NCI-H748 (cell line): ENCODE data around the gene TTYH3.

Experiments
- DNase-seq: peaks from one replicate; lab custom pipeline; 2025; ENCODE audit not compliant: unreplicated experiment; lab: John Stamatoyannopoulos, UW

TTYH3 gene

DNA sequence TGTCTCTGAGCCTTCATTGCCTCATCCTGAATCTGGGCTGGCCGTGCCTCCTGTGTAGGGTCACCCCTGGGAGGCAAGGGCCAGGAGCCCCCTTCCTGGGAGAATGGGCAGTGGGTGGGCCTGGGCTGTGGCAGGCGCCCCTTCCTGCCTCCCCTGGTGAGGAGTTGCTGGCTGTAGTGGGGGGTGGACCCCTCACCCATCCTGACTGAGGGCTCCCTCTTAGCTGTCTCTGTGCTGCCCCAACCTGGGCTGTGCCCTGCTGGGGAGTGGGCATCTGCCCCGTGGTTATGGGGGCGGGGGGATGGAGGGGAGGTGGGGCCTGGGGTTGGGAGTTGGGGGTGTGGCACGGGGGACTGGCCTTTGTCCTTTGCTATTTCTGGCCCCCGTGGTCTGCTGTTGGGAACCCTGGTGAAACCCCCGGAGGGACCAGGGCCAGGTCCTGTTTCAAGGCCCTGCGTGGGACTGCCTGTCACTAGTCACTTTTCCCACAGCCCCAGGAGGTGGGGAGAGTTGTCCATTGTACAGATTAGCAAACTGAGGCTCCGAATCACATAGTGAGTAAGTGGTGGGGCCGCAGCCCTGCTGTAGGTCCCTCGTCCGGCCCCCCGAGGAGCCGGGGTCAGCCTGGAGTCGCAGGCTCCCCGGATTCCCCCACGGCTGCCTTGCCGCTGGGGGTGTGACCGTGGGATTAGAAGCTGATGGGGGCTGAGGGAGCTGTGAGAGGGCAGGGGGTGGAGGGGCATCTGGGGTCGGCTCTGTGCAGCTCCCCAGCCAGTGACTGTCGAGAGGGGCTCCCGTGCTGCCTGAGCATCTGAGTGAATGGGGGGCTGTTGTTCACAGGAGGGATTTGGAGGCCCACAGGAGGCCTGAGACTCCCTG lies 2.7 kb downstream of the TTYH3 start:
- DNase-seq, result no peak

DNA sequence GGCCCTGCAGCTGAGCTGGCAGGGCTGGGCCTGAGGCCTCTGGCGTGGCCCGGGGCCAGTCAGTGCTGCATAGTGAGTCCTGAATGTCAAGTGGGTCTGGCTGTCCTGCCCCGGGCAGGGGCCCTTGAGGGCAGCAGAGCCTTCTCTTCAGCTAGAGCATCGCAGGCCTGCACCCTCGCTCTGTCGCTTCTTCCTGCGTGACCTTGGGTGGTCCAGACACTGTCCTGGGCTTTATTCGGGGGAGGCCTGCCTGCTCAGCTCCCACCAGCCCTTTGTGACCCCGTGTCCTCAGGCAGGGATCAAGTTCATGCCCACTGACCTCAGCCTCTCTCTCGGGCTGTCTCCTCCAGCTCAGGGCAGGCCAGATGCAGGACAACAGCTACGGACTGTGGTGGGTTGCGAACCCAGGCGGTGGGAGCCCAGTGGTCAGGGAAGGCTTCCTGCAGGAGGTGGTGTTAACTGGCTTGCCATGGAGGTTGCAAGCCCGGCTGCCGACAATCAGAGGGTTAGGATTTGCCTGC lies 3.4 kb downstream of the TTYH3 start:
- no peak for DNase-seq

DNA sequence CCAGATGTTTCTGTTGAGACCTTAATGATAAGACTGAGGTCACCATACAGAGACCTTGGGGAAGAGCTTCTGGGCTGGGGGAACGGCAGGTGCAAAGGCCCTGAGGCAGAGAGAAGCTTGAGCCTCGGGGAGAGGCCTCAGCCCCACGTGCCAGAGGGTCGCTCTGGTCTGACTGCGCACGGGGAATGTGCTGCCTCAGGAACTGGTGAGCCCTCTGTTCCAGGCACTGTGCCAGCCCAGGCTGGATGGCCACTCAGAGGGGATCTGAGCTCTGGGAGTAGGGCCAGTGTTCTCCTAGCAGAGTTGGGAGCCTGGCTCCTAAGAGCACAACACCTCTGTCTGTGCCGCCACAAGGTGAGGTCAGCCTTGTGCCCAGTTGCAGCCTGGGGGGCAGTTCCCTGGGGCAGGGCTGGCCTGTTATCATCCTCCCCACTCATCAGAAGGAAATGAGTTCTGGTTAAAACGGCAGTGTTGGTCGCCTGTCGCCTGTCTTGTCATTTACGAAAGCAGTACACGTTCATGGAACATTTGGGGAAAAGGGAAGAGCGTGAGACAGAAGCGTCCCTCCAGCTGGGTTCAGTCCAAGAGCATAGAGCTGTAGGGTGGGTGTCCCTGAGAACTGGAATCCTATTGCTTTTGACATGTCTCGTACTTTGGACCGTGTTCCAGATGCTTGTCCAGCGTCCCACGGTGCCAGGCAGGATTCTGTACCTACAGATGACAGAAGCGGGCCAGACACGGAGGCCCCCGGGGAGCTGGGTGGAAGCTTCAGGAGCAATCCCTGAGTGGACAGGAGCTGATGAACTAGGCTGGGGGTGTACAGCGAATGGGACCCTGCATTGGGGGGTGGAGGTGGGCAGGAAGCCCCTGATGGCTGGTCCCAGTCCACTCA lies 4.3 kb downstream of the TTYH3 start:
- no peak for DNase-seq

DNA sequence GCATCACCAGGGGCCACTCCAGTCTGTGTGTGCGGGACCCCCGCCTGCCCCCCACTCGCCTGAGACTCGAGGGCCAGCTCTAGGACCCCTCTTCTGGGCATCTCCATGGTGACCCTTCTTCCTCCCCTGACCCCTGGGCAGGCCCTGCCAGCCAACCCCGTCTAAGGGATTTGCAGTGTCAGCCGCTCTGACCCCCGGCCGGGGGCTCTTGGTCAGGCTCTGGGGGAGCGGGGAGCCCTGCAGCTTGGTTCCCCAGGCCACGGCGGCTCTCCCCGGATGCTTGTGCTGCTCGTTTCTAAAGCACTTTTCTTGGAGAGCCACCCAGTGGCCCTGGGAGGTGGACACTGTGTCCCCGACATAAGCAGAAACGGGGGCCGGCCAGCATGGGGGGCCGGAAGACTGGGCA lies 5.3 kb downstream of the TTYH3 start:
- DNase-seq, result no peak

DNA sequence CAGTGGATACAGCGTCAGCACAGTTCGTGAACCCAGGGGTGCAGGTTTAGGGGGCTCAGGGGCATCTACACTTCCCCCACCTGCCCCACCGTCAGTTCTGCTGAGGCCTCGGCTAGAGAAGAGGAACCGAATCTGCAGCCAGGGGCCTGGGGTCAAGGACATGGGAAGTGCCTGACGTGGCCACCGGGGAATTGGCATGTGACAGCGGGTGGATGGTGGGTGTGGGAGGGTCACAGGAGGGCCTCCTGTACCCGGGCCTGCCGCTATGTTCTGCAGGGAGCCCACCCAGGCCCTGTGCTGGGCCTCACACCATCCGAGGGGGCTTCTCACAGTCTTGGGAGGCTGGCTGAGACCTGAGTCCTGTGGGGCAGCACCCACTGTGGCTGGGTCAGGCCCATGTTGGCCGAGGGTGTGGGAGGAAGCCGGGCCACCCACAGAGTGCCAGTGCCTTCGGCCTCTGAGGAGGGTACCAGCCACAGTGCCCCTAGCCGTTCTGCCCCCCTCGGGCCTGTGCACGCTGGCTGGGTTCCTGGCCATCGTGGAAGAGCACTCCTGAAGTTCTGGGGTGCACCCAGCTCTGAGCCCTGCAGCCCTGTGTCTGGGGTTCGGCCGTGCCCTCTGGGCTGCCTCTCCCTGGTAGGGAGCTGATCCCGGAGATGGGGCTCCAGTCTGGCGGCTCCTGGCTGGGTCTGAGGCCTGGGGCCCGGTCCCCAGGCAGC lies 5.9 kb downstream of the TTYH3 start:
- DNase-seq, result no peak

DNA sequence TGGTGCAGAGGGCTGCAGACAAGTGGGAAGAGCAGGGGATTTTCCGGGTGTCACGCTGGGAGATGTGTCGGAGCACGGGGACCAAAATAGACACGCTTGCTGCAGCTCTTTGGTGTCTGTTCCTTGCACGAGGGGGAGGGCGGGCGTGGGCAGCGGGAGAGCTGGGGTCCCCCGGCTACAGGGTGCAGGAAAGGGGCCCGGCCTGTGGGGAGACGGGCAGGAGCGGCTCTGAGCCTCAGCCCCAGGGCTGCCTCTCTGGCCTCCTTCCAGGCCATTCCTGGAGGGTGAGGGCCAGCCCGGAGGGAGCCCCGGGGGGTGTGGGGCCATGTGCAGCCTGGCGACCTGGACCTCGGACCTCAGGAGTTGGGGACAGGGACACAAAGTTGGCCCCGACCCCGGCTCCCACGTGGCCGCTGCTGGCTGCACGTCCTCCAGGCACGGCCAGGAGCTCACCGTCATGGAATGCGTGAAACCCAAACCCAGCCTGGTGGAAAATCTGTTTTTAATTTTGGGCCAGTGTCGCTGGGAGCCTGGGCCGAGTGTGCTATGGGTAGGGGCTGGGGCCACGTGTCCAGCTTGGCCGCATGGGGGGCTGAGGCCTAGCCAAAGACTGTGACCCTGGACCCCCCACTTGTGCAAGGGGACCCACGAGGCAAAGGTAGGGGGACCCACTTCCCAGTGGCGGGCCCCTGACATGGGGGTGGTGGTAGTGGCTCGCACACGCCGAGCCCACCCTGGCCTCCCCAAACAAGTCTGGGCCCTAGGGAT lies 6.6 kb downstream of the TTYH3 start:
- no peak for DNase-seq

DNA sequence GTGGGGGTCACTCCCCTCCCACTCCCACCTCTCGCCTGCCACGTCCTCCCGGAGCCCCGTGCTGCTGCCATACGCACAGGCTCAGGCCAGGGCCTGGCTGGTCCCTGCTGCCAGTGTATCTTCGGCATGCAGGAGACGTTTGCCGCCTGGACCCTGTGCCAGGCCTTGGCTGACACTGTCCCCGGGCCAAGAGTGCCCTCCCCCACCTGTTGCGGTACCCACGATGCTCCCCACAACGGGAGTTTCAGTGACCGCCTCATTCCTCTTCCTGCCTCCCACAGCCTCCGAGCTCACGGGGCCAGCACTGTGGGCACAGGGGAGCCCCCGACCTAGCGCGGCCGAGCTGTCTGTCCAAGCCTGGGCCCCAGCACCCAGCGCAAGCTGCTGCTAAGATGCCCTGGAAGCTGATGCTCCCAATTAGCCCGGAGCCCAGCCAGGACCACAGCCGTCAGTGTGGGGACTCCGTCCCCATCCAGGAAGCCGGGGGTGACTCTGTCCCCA lies 7.4 kb downstream of the TTYH3 start:
- DNase-seq, result no peak

DNA sequence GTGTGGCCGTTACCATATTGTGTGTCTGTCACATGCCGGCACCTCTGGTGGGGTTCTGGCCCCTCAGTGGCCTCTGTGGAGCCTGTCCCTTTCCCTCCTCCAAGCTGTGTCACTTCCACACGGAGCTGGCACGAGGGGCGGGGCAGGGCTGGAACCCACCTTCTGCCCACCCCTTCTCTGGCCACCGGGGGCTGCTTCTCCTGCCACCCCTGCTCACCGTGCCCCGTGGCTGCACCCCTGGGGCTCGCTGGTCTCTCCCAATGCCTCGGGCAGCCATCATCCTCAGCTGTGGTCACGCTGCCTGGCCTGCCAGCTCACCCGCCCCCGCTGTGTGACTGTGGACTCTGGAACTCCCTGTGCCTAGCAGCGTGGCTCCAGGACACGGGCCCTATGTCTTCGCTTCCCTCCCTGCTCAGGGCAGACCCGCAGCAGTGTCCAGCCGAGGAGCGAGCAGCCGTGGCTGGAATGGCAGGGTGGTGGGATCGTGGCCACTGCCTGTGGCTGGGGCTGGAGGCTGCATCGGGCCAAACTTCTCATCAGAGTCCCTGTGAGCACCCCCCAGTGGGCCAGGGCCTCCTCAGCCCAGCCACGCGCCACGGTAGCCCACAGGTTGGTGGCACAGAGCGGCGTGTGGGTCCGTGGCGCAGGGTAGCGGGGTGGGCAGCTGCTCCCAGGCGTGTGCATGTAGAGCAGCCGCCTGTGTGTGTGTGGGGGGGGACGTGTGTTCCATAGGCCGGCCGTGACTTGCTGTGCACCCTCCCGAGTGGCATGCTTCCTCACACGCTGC lies 8.1 kb downstream of the TTYH3 start:
- no peak for DNase-seq

DNA sequence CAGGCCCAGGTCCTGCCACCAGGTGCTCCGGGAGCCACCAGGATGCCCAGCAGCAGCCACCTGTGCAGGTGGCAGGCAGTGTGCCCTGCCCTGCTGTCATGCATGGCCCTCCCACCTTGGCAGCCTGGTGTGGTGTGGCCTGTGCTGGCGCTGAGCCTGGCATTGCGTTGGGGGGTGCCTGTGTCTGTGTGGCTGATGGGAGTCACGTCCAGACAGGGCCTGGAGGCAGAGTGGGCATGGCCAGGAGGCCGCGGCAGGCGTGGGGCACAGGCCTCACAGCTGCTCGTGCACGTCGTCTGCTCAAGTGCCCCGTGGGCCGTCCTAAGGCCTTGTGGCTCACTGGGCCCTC lies 8.7 kb downstream of the TTYH3 start:
- DNase-seq, result no peak

DNA sequence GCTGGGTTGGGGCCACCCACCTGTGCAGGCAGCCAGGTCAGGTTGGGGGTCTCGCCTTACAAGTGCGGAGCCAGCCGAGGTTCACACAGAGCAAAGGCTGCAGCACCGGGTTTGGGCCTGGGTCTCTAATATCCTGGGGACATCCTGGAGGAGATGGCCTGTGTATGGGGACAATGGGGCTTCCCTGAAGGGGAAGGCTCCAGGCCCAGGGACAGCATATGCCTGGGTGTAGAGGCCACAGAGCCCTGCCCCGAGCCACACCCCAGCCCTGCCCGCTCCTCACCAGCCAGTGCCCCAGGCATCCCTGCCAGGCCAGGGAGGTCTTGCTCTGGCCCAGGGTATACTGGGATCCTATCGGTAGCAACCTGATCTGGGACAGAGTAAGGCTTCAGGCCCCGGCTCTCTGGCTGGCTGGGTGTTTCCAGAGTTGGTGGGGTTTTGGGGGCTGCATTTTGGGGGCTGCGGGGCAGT lies 9.1 kb downstream of the TTYH3 start:
- DNase-seq, result no peak

DNA sequence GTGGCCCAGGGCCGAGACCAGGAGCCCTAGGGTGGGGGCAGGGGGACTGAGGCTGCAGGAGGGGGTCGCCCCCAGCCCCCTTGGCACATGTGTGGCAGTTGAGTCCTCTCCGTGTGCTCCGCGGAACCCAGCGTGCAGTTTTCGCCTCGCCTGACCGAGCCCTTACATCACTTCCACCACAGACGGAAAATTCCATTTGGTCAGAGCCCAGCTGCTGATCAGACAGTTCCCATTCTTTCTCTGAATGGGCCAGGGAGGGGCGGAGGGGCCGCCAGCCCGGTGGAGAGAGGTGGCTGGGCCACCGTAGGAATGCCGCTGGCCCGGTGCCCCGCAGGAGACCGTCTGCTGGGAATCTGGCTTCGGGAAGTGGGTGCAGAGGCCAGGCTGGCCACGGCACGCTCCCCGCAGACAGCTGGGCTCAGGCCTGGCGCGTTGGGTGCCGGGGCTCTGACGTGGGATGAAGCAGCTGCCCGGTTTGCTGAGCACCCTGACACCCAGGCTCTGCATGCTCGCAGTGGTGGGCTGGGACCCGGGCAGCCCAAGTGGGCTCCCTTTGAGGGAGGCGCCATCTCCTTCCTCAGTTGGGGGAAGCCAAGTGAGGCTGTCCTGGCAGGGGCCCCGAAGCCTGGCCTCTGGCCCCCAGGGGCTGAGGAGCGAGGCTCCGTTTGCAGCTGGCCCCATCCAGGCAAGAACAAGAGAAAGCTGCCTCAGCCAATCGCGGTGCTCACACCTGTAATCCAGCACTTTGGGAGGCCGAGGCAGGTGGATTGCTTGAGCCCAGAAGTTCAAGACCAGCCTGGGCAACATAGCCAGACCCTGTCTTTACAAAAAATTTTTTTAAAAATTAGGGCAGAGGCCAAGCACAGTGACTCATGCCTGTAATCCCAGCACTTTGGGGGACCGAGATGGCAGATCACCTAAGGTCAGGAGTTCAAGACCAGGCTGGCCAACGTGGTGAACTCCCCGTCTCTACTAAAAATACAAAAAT lies 9.9 kb downstream of the TTYH3 start:
- no peak for DNase-seq

DNA sequence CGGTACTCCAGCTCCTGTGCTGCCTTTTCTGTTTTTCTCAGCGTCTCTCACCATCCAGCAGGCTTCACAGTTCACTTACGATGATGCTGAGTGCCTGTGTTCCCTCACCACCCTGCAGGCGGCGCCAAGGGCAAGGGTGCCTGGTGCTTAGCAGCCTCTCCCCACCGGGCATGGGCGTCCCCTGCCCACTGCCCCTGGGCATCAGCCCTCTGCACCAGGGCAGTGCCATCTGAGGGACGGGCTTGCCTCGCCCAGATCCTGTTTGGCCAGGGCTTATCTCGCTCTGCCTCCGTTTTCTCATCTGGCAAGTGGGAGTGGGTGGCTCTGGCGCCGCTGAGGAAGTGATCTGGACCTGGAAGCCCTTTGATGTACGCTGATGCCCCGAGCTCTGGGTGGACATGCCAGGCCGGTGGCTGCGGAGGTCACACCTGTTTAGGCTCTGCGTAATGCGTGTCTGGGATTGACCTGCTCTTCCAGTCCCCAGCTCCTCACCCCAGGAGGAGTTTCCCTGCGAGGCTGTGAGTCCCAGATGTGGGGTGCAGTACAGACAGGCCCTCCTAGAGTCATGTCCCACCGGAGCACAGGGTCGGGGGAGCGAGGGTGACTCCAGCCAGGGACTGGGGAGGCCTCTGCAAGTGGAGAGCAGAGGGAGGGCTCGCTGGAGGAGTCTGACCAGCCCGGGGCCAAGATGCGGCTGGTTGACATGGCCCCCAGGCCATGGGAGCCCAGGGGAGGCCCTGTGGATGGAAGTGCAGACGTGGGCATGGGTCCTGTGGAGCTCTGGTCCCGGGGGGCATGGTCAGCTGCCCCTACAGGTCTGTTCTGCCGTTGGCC lies 11.8 kb downstream of the TTYH3 start:
- no peak for DNase-seq

DNA sequence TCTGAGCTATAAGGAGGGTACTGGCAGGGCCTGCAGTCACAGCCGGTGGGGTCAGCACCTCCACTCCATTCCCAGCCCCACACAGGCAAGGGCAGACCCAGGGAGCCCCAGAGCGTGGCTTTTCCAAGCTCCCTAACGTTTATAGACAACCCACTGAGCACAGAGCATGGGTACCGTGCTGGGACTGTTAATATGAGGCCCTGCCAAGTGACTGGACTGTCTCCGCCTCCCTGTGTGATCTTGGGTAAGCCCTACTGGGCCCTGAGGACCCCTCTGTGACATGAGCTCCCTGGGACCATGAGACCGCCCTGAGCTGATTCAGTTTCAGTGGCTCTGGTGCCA lies 12.4 kb downstream of the TTYH3 start:
- DNase-seq, result no peak

DNA sequence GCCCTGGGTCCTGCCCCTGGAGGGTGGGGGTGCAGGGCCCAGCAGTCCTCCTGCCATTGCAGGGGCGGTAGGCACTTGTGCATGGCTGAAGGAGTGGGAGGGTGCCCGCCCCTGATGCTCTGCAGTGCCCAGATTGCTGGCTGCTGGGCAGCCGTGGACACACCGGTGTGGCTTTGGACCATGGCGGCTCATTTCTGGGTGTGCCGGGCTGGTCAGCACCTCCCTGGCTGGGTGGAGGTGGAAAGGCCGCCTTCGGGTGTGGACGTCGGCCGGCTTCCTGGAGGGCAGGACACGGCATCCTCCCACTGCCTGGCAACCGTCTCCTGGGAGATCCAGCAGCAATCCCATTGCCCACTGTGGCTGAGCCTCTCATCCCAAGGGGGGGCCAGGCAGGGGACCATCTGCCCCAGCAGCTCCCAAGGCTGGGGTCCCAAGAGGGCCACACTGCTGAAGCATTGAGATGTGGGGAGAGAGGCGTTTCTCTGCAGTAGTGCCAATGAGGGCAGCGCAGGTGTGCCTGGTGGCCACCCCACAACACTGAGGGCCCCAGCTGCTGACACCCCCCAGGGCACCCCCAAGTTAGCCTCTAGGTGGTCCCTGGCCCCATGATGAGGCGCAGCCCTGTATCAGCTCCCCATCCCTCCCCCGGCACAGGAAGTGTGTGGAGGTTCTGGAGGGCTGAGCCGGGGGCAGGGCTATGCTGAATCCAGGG lies 12.9 kb downstream of the TTYH3 start:
- no peak for DNase-seq

DNA sequence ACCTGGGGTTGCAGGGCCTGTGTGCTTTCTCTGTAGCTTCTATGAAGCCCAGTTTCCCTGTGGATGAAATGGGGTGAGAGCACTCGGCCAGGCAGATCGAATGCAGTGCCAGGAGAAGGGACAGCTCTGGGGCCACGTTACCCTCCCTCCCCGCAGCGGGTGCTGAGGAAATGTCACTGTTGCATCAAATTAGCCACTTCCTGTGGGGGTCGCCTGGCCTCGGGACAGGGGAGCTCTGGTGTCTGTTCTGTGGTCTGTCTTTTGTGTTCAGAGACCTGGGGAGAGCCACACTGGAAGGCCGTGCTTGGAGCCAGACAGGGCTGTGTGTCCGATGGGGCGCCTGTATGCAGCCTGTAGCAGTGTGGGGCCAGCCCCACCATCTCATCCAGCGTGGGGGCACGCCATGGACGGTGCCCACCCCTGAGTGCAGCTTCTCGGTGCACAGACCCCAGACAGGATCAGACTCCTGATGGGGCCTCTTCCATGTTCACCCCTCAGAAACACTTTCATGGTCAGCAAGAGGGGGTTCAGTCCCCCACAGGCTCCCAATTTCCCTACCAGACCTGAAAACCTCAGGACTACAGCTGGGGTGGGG lies 13.6 kb downstream of the TTYH3 start:
- no peak for DNase-seq

DNA sequence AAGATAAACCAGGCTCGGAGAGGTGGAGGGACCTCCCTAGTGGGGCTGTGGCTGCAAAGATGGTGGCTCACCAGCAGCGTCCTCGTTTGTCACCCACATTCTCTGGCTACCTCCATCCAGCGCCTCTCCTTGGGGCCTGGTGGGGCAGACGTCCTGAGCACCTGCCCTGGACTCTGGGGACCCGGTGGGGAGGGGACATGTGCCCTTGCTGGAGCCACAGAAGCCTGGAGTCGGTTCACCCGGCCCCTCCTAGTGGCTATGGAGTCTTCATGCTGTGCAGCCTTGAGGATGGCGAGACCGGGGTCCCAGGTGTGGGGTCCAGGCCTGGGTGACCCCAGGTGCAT lies 14.5 kb downstream of the TTYH3 start:
- DNase-seq, result no peak
